H1 (cell line): ENCODE results near the gene FGGY. TPM values are rescaled to one million over a fixed set of nuclear protein-coding genes. Genes with fewer than 3 reads are reported as not detected.

ENCODE experiments used
- CTCF ChIA-PET: fragments of 300-600 bp; sonication (Branson Sonifier 250); formaldehyde crosslinking; loops from one replicate; lab custom pipeline; 2021; ENCODE audit not compliant: partially characterized antibody; lab: Charles Lee
- POLR2A ChIA-PET: fragments of 300-600 bp; sonication (Branson Sonifier 250); formaldehyde crosslinking; loops from one replicate; lab custom pipeline; 2021; ENCODE audit warnings: inconsistent platforms; ENCODE audit not compliant: partially characterized antibody; lab: Charles Lee
- DNase-seq, 2 experiments: peaks; one replicate each; pipeline versions ENCODE4 v3.0.0 to v3.0.0-alpha.2; 2010 to 2022; ENCODE audit warnings: low spot score in 2 of 2, low read depth in 1 of 2, mixed read lengths in 1 of 2
- FAIRE-seq: peaks from 2 replicates; lab custom pipeline; 2011; peaks lifted over from hg19 to GRCh38; lab: Jason Lieb, UNC
- H2AFZ ChIP-seq: 2 replicates; pipeline ENCODE4 v1.8.1; 2012; ENCODE audit warnings: low read length, inconsistent platforms
- H2AK5ac ChIP-seq: 2 replicates; pipeline ENCODE4 v1.6.1; 2013; ENCODE audit warnings: low read depth, low read length
- H2BK120ac ChIP-seq: replicated peaks from 2 replicates; pipeline ENCODE3; 2013; ENCODE audit warnings: low read depth, low read length, inconsistent platforms
- H2BK12ac ChIP-seq: 2 replicates; pipeline ENCODE4 v1.6.1; 2013; ENCODE audit warnings: low read depth, low read length
- H2BK15ac ChIP-seq: 2 replicates; pipeline ENCODE4 v1.6.1; 2013; ENCODE audit warnings: low read length
- H2BK20ac ChIP-seq: 2 replicates; pipeline ENCODE4 v1.6.1; 2013; ENCODE audit warnings: low read length
- H2BK5ac ChIP-seq: 2 replicates; pipeline ENCODE4 v1.6.1; 2013; ENCODE audit warnings: low read depth, low read length
- H3K14ac ChIP-seq: 2 replicates; pipeline ENCODE4 v1.6.1; 2013; ENCODE audit warnings: inconsistent platforms; ENCODE audit not compliant: insufficient read length
- H3K18ac ChIP-seq: 2 replicates; pipeline ENCODE4 v1.6.1; 2013; ENCODE audit warnings: low read length; ENCODE audit errors: extremely low read depth
- H3K23ac ChIP-seq: 2 replicates; pipeline ENCODE4 v1.6.1; 2013; ENCODE audit warnings: inconsistent platforms; ENCODE audit not compliant: insufficient read length
- H3K23me2 ChIP-seq: 2 replicates; pipeline ENCODE4 v1.6.1; 2013; ENCODE audit warnings: low read depth, low read length
- H3K27ac ChIP-seq: 2 replicates; pipeline ENCODE4 v1.6.1; 2011; ENCODE audit warnings: low read depth, low read length, inconsistent platforms
- H3K27me3 ChIP-seq, 4 experiments: replicated peaks in 1 of 4; 1 replicate in 1 of 4; 2 replicates in 3 of 4; pipeline versions ENCODE4 v1.6.1 to v1.8.1; 2011 to 2013; ENCODE audit warnings: low read length in 3 of 4, mild to moderate bottlenecking in 3 of 4, inconsistent platforms in 2 of 4, mixed read lengths in 2 of 4, moderate library complexity in 1 of 4; ENCODE audit not compliant: control insufficient read depth in 3 of 4, insufficient read depth in 3 of 4; ENCODE audit errors: extremely low read depth in 1 of 4
- H3K36me3 ChIP-seq, 4 experiments: 2 replicates each; pipeline versions ENCODE4 v1.6.1 to v1.8.1; 2011 to 2013; ENCODE audit warnings: mild to moderate bottlenecking in 4 of 4, low read length in 3 of 4, moderate library complexity in 2 of 4, control low read depth in 1 of 4, inconsistent platforms in 1 of 4; ENCODE audit not compliant: insufficient read depth in 4 of 4, control insufficient read depth in 2 of 4
- H3K4ac ChIP-seq: replicated peaks from 2 replicates; pipeline ENCODE3; 2013; ENCODE audit warnings: low read length, low read depth, mixed read lengths, inconsistent platforms; ENCODE audit not compliant: insufficient read length
- H3K4me1 ChIP-seq, 4 experiments: replicated peaks in 1 of 4; 1 replicate in 1 of 4; 2 replicates in 3 of 4; pipeline versions ENCODE4 v1.6.1 to v1.8.1; 2011 to 2013; ENCODE audit warnings: low read length in 3 of 4, inconsistent platforms in 2 of 4, mixed read lengths in 1 of 4; ENCODE audit not compliant: insufficient read depth in 4 of 4, control insufficient read depth in 3 of 4
- H3K4me2 ChIP-seq, 2 experiments: 2 replicates each; pipeline versions ENCODE4 v1.6.1 to v1.8.1; 2011 to 2013; ENCODE audit warnings: low read depth in 2 of 2, low read length in 2 of 2, control low read depth in 1 of 2, inconsistent platforms in 1 of 2, mild to moderate bottlenecking in 1 of 2; ENCODE audit not compliant: insufficient read depth in 1 of 2
- H3K4me3 ChIP-seq, 4 experiments: fragments of 200-600, 300-600 bp in 1 of 4; sonication (generic), shearing (Covaris generic), sonication (Bioruptor Twin) in 1 of 4; 2 replicates each; pipeline versions ENCODE4 v1.5.1 to v1.8.1; 2011 to 2016; ENCODE audit warnings: low read length in 4 of 4, low read depth in 3 of 4, control low read depth in 2 of 4, inconsistent platforms in 2 of 4, mild to moderate bottlenecking in 2 of 4, mixed read lengths in 1 of 4, moderate library complexity in 1 of 4; ENCODE audit not compliant: insufficient read depth in 2 of 4; ENCODE audit errors: extremely low read depth in 1 of 4
- H3K56ac ChIP-seq: replicated peaks from 2 replicates; pipeline ENCODE3; 2013; ENCODE audit warnings: low read depth, mild to moderate bottlenecking, mixed read lengths, low read length, inconsistent platforms; ENCODE audit not compliant: insufficient read length
- H3K79me1 ChIP-seq: 2 replicates; pipeline ENCODE4 v1.6.1; 2013; ENCODE audit warnings: low read depth, low read length, control low read depth
- H3K79me2 ChIP-seq, 2 experiments: 2 replicates each; pipeline versions ENCODE4 v1.6.1 to v1.8.1; 2012 to 2013; ENCODE audit warnings: low read length in 2 of 2, mild to moderate bottlenecking in 2 of 2, inconsistent platforms in 1 of 2; ENCODE audit not compliant: insufficient read depth in 2 of 2, control insufficient read depth in 1 of 2
- H3K9ac ChIP-seq, 4 experiments: replicated peaks in 1 of 4; 1 replicate in 1 of 4; 2 replicates in 3 of 4; pipeline versions ENCODE4 v1.6.1 to v1.8.1; 2011 to 2013; ENCODE audit warnings: low read depth in 3 of 4, low read length in 3 of 4, control low read depth in 2 of 4, mild to moderate bottlenecking in 2 of 4, moderate library complexity in 2 of 4, inconsistent platforms in 1 of 4; ENCODE audit errors: extremely low read depth in 1 of 4
- H3K9me3 ChIP-seq, 2 experiments: 2 replicates each; pipeline versions ENCODE4 v1.6.1 to v1.8.1; 2012 to 2013; ENCODE audit warnings: mild to moderate bottlenecking in 2 of 2, moderate library complexity in 2 of 2, control low read depth in 1 of 2, inconsistent platforms in 1 of 2, low read depth in 1 of 2, low read length in 1 of 2, mixed read lengths in 1 of 2; ENCODE audit not compliant: insufficient read depth in 2 of 2
- H4K20me1 ChIP-seq, 2 experiments: replicated peaks in 1 of 2; 2 replicates each; pipeline versions ENCODE3 to v1.8.1; 2011 to 2013; ENCODE audit warnings: inconsistent platforms in 2 of 2, low read length in 2 of 2, mild to moderate bottlenecking in 1 of 2; ENCODE audit not compliant: insufficient read depth in 2 of 2, control insufficient read depth in 1 of 2
- H4K5ac ChIP-seq: 2 replicates; pipeline ENCODE4 v1.6.1; 2013; ENCODE audit warnings: low read length, low read depth, mixed read lengths, inconsistent platforms; ENCODE audit not compliant: insufficient read length
- H4K8ac ChIP-seq: 2 replicates; pipeline ENCODE4 v1.8.0; 2013; ENCODE audit warnings: mild to moderate bottlenecking, moderate library complexity, low read length, inconsistent platforms; ENCODE audit not compliant: insufficient read depth; ENCODE audit errors: extremely low read depth
- H4K91ac ChIP-seq: replicated peaks from 2 replicates; pipeline ENCODE3; 2013; ENCODE audit warnings: low read length, mixed read lengths, inconsistent platforms; ENCODE audit not compliant: insufficient read length
- CBX8 ChIP-seq: fragments of 300-800, 300-1000 bp; sonication (generic); IDR thresholded peaks from 2 replicates; pipeline ENCODE4 v1.7.1; 2016; ENCODE audit warnings: low read depth, low read length, borderline replicate concordance
- CHD1 ChIP-seq: IDR thresholded peaks from 2 replicates; pipeline ENCODE4 v1.6.1; 2012; ENCODE audit warnings: low read depth, low read length, improper control_type of control experiment
- CREB1 ChIP-seq: IDR thresholded peaks from 2 replicates; pipeline ENCODE4 v1.6.1; 2012; ENCODE audit warnings: inconsistent platforms
- CTBP2 ChIP-seq: IDR thresholded peaks from 2 replicates; pipeline ENCODE4 v1.7.0; 2011; ENCODE audit warnings: borderline replicate concordance, mild to moderate bottlenecking, moderate library complexity, mixed read lengths, low read length; ENCODE audit not compliant: insufficient read depth, insufficient read length
- GABPA ChIP-seq: IDR thresholded peaks from 2 replicates; pipeline ENCODE4 v1.6.1; 2011; ENCODE audit warnings: mild to moderate bottlenecking, low read length, moderate library complexity, borderline replicate concordance; ENCODE audit not compliant: insufficient read depth
- JUN ChIP-seq: IDR thresholded peaks from 2 replicates; pipeline ENCODE4 v1.6.1; 2011; ENCODE audit warnings: low read depth, mild to moderate bottlenecking, improper control_type of control experiment, low read length
- RBBP5 ChIP-seq: IDR thresholded peaks from 2 replicates; pipeline ENCODE4 v1.7.1; 2012; ENCODE audit warnings: low read depth, mild to moderate bottlenecking, inconsistent platforms, low read length, moderate library complexity, borderline replicate concordance
- RFX5 ChIP-seq: IDR thresholded peaks from 2 replicates; pipeline ENCODE4 v1.6.1; 2011; ENCODE audit warnings: low read depth, low read length, improper control_type of control experiment, borderline replicate concordance
- RXRA ChIP-seq: IDR thresholded peaks from 2 replicates; pipeline ENCODE4 v1.6.1; 2011; ENCODE audit warnings: low read depth, mild to moderate bottlenecking, low read length, moderate library complexity; ENCODE audit not compliant: insufficient read depth
- SIN3A ChIP-seq, 2 experiments: IDR thresholded peaks in 1 of 2; conservative IDR thresholded peaks in 1 of 2; 2 replicates each; pipeline ENCODE4 v1.6.1; 2011 to 2012; ENCODE audit warnings: low read length in 2 of 2, improper control_type of control experiment in 1 of 2, low read depth in 1 of 2, mild to moderate bottlenecking in 1 of 2
- TAF7 ChIP-seq: optimal IDR thresholded peaks from 2 replicates; pipeline ENCODE3; 2011; ENCODE audit warnings: low read depth, mild to moderate bottlenecking, inconsistent platforms, low read length, moderate library complexity, borderline replicate concordance
- TEAD4 ChIP-seq: IDR thresholded peaks from 2 replicates; pipeline ENCODE4 v1.6.1; 2012; ENCODE audit warnings: low read depth, low read length, inconsistent platforms, mixed read lengths
- WGBS, 2 experiments: shearing (Covaris generic) in 1 of 2; methylation state at CpG; one replicate each; pipeline versions ENCODE4 v1.1.6 to v1.1.7; 2013 to 2015; ENCODE audit warnings: low lambda C conversion rate in 2 of 2, mixed read lengths in 2 of 2, inconsistent platforms in 1 of 2, low coverage in 1 of 2, missing lambda C conversion rate in 1 of 2; ENCODE audit not compliant: insufficient replicate concordance in 2 of 2, insufficient coverage in 1 of 2, insufficient read length in 1 of 2; ENCODE audit errors: extremely low coverage in 1 of 2, missing lambda C conversion rate in 1 of 2; 5-methylcytosine and 5-hydroxymethylcytosine counted together
- polyA plus RNA-seq, 7 experiments: library from polyadenylated mRNA; depleted of rRNA in 3 of 7; stranded (reverse) in 5 of 7; unstranded in 2 of 7; fragments of >200 nt in 5 of 7; fragments of 200-250 nt in 2 of 7; gene quantifications; 1 replicate in 5 of 7; 2 replicates in 1 of 7; 4 replicates in 1 of 7; pipeline versions ENCODE4 v1.2.1 to v1.2.3, GENCODE V29; 2011 to 2013; ENCODE audit warnings: missing spikeins in 2 of 7, mixed read lengths in 2 of 7
- total RNA-seq: library from RNA; stranded (reverse); fragmentation: NEBNext Ultra II Directional; extraction: Animal tissue kit (Norgen Biotek cat#: 25700); gene quantifications from 2 replicates; pipeline ENCODE4 v1.2.1, GENCODE V29; 2021

The FGGY gene
- total and polyA plus RNA-seq, 2 of the 8 experiments (the other 6 are each of a cell fraction or from before 2014, with no cell fraction given), result 10.3 to 12.5 TPM

DNA sequence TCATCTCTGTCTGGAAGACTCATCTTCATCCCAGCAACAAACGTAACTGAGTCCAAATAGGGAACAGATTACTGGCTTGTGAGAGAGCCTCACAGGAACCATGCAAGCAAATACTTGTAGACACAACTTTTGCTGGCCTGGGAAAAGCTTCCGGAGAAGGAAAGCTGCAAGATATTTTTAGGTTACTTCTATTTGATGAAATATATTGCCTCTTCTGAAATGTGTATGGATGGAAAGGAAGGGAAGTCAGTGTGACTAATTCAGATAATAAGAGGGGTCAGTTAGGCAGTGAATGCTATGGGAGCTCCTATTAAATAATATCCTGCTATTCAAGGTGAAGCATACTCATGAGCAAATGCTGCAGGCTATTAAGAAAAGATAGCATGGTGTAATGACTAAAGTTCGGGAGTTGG, 20.4 kb upstream of the FGGY start:
- no peaks in the 10 kb centered on the region for H3K23me2 ChIP-seq
- no peak overlapping the region for H2BK5ac ChIP-seq
- H2AK5ac ChIP-seq, result no peak overlapping the region
- no peak for DNase-seq
- H3K4me2 ChIP-seq, result no peak overlapping the region
- H3K27ac ChIP-seq, result no peak overlapping the region
- H3K56ac ChIP-seq, result no peak overlapping the region
- H2BK20ac ChIP-seq, result no peak overlapping the region
- no peaks in the 10 kb centered on the region for H4K20me1 ChIP-seq
- H3K4me3 ChIP-seq, result no peak overlapping the region
- H3K4ac ChIP-seq, result no peak overlapping the region
- no peak overlapping the region for H2AFZ ChIP-seq
- ChIA-PET POLR2A (no interaction called here), CTCF (interaction anchor here (0.6 kb wide), 1 partner anchor 411 kb away, joined by 4 read pairs; no protein-coding TSS in a partner anchor)
- no peak overlapping the region for H3K23ac ChIP-seq
- WGBS, 2 experiments, result 96% methylated on average over 3 of the region's 3 CpGs; no CpG with 5 or more reads in 1 of the 2 experiments
- no peak overlapping the region for H4K5ac ChIP-seq
- FAIRE-seq, result no peak
- no peak overlapping the region for H2BK120ac ChIP-seq
- no peaks in the 10 kb centered on the region for H3K9me3 ChIP-seq
- no peak overlapping the region for H4K91ac ChIP-seq
- H3K27me3 ChIP-seq, result no peaks in the 10 kb centered on the region
- no peaks in the 10 kb centered on the region for H3K79me2 ChIP-seq
- no peaks in the 10 kb centered on the region for H3K4me1 ChIP-seq
- H2BK15ac ChIP-seq, result no peak overlapping the region
- no peak overlapping the region for H3K18ac ChIP-seq
- H4K8ac ChIP-seq, result no peak overlapping the region
- no peaks in the 10 kb centered on the region for H3K36me3 ChIP-seq
- H3K14ac ChIP-seq, result no peak overlapping the region
- no peak overlapping the region for H3K9ac ChIP-seq
- H3K79me1 ChIP-seq, result no peaks in the 10 kb centered on the region
- H2BK12ac ChIP-seq, result no peak overlapping the region
- TF ChIP-seq RXRA, result no peak
- no peak for TF ChIP-seq CTBP2
- no peak for TF ChIP-seq TAF7
- no peak for TF ChIP-seq TEAD4
- TF ChIP-seq CREB1, result no peak
- TF ChIP-seq RBBP5, result no peak
- TF ChIP-seq GABPA, result no peak
- TF ChIP-seq JUN, result no peak
- no peak for TF ChIP-seq CHD1
- TF ChIP-seq CBX8, result no peak
- no peak for TF ChIP-seq RFX5
- TF ChIP-seq SIN3A (conservative IDR thresholded peaks at IDR 0.05 in 1 of 2, IDR thresholded peaks at IDR 0.05 in 1 of 2; ENCODE audit: low read depth in 1 of 2, low read length in 2 of 2), result no peak
- TF ChIP-seq, all 59 proteins: peak for 0
